Transverse colon (tissue), 4 donors: ENCODE results near the gene GALNT9. TPM values are rescaled to one million over a fixed set of nuclear protein-coding genes. Genes with fewer than 3 reads are reported as not detected.

ENCODE experiments used
- DNase-seq: peaks from one replicate; pipeline ENCODE4 v3.0.0-alpha.2; 2019
- H3K27ac ChIP-seq, 4 donors: fragments of 200-600 bp; sonication (generic); 2 replicates each; pipeline ENCODE4 v1.5.1; 2016 to 2018; ENCODE audit warnings: inconsistent platforms in 4 of 4
- H3K27me3 ChIP-seq: fragments of 200-600 bp; sonication (generic); 2 replicates; pipeline ENCODE4 v1.5.1; 2017; ENCODE audit warnings: inconsistent platforms
- H3K36me3 ChIP-seq, 4 donors: fragments of 200-600 bp; sonication (generic); 2 replicates each; pipeline ENCODE4 v1.5.1; 2017 to 2019; ENCODE audit warnings: inconsistent platforms in 4 of 4
- H3K4me1 ChIP-seq, 4 donors: fragments of 200-600 bp; sonication (generic); 2 replicates each; pipeline ENCODE4 v1.5.1; 2017 to 2020; ENCODE audit warnings: inconsistent platforms in 4 of 4
- H3K4me3 ChIP-seq, 4 donors: fragments of 200-600 bp; sonication (generic); 1 replicate in 1 of 4; 2 replicates in 3 of 4; pipeline versions ENCODE4 v1.5.1 to v1.6.1; 2017 to 2019; ENCODE audit warnings: inconsistent platforms in 4 of 4
- H3K9me3 ChIP-seq, 2 donors: fragments of 200-600 bp; sonication (generic); 2 replicates each; pipeline ENCODE4 v1.5.1; 2017 to 2019; ENCODE audit warnings: inconsistent platforms in 2 of 2
- EP300 ChIP-seq: sonication (generic); formaldehyde crosslinking; IDR thresholded peaks from one replicate; pipeline ENCODE4 v1.6.1; 2017; ENCODE audit warnings: antibody characterized with exemption, low read depth
- POLR2A ChIP-seq: fragments of 450-650 bp; IDR thresholded peaks from one replicate; pipeline ENCODE4 v1.6.1; 2016; ENCODE audit warnings: antibody characterized with exemption, mild to moderate bottlenecking, moderate library complexity
- POLR2AphosphoS5 ChIP-seq, 3 donors: sonication (generic); formaldehyde crosslinking; IDR thresholded peaks; one replicate each; pipeline ENCODE4 v1.6.1; 2016; ENCODE audit warnings: antibody characterized with exemption in 3 of 3
- WGBS, 2 donors: methylation state at CpG; one replicate each; pipeline ENCODE4 v1.1.5; 2018; ENCODE audit warnings: low coverage in 1 of 2; 5-methylcytosine and 5-hydroxymethylcytosine counted together
- in situ Hi-C, 4 donors: fragments of 200-750 bp; cut with MboI; loops; one replicate each; pipeline versions ENCODE4 v1.15.0 to v1.15.1; 2017; ENCODE audit warnings: low sequenced_read_pairs in 3 of 4, low pct_ligation_motif_present in 1 of 4, low pct_unique_long_range_greater_than_20kb in 1 of 4
- intact Hi-C: fragments of 100-400 bp; cut with DNase I; formaldehyde crosslinking; loops from one replicate; pipeline ENCODE4 v1.15.1; 2023; ENCODE audit warnings: low total_unique reads
- total RNA-seq, 4 donors: library from RNA; depleted of rRNA; stranded (reverse); fragments of >200 nt; gene quantifications; one replicate each; pipeline ENCODE4 v1.1.0, GENCODE V29; 2016
- TF ChIP-seq, protein P1 (sequence below), 5 experiments: fragments of 200-600 bp in 3 of 5; fragments of 450-650 bp in 2 of 5; sonication (generic) in 3 of 5; IDR thresholded peaks; 1 replicate in 2 of 5; 2 replicates in 3 of 5; pipeline ENCODE4 v1.5.1; 2016 to 2017; ENCODE audit warnings: antibody characterized with exemption in 5 of 5, inconsistent platforms in 3 of 5, mild to moderate bottlenecking in 2 of 5, moderate library complexity in 1 of 5

GALNT9 gene
- total RNA-seq, 4 donors from 2014 or later, result 0.82 to 4.5 TPM; not detected in 2

- no peak for DNase-seq
- intact Hi-C loops, result no loop called here
- Histone ChIP-seq H3K4me3 (no peak overlapping the region), H3K9me3 (no peaks in the 10 kb centered on the region), H3K36me3 (no peaks in the 10 kb centered on the region), H3K27me3 (peaks cover 34% of the 10 kb centered on the region), H3K27ac (no peak overlapping the region), H3K4me1 (peaks cover 0 to 27% (median 7%) of the 10 kb centered on the region in 4 donors)
- in situ Hi-C loops, result no loop called here
- 50% methylated on average over 23 of the region's 31 CpGs; no CpG with 5 or more reads in 1 of the 2 donors for WGBS, 2 donors
- TF ChIP-seq POLR2A (no peak), POLR2AphosphoS5 (IDR thresholded peaks at IDR 0.05) (no peak), EP300 (no peak)
- TF ChIP-seq, protein P1, sequence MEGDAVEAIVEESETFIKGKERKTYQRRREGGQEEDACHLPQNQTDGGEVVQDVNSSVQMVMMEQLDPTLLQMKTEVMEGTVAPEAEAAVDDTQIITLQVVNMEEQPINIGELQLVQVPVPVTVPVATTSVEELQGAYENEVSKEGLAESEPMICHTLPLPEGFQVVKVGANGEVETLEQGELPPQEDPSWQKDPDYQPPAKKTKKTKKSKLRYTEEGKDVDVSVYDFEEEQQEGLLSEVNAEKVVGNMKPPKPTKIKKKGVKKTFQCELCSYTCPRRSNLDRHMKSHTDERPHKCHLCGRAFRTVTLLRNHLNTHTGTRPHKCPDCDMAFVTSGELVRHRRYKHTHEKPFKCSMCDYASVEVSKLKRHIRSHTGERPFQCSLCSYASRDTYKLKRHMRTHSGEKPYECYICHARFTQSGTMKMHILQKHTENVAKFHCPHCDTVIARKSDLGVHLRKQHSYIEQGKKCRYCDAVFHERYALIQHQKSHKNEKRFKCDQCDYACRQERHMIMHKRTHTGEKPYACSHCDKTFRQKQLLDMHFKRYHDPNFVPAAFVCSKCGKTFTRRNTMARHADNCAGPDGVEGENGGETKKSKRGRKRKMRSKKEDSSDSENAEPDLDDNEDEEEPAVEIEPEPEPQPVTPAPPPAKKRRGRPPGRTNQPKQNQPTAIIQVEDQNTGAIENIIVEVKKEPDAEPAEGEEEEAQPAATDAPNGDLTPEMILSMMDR (IDR thresholded peaks at IDR 0.05), result no peak
Observed at GRCh38 chr12:132277374-132277941, 51.9 kb downstream of the GALNT9 start.

GRCh38 chr12:132276827-132277373, 52.5 kb downstream of the GALNT9 start:
- H3K36me3 ChIP-seq, result no peaks in the 10 kb centered on the region
- TF ChIP-seq EP300, result no peak
- TF ChIP-seq POLR2AphosphoS5 (IDR thresholded peaks at IDR 0.05), result no peak
- no peak for TF ChIP-seq POLR2A
- TF ChIP-seq, protein P1 (IDR thresholded peaks at IDR 0.05), result no peak
- in situ Hi-C loops, result no loop called here
- H3K4me3 ChIP-seq, result no peak overlapping the region
- DNase-seq, result no peak
- peaks cover 32% of the 10 kb centered on the region for H3K27me3 ChIP-seq
- H3K9me3 ChIP-seq, result no peaks in the 10 kb centered on the region
- peaks cover 0 to 27% (median 7%) of the 10 kb centered on the region in 4 donors for H3K4me1 ChIP-seq
- no peak overlapping the region for H3K27ac ChIP-seq
- WGBS, 2 donors, result 40% methylated on average over 12 of the region's 12 CpGs; no CpG with 5 or more reads in 1 of the 2 donors
- intact Hi-C loops, result no loop called here

GRCh38 chr12:132276066-132276826, 53.1 kb downstream of the GALNT9 start:
- Histone ChIP-seq H3K4me3 (no peak overlapping the region), H3K4me1 (peaks cover 0 to 27% (median 7%) of the 10 kb centered on the region in 4 donors), H3K9me3 (no peaks in the 10 kb centered on the region), H3K36me3 (no peaks in the 10 kb centered on the region), H3K27me3 (peaks cover 29% of the 10 kb centered on the region), H3K27ac (no peak overlapping the region)
- 77 to 81% methylated on average over 6 to 20 of the region's 20 CpGs for WGBS, 2 donors
- TF ChIP-seq POLR2A (no peak), POLR2AphosphoS5 (IDR thresholded peaks at IDR 0.05) (no peak), EP300 (no peak)
- TF ChIP-seq, protein P1 (IDR thresholded peaks at IDR 0.05), result no peak
- no peak for DNase-seq
- in situ Hi-C loops, result no loop called here
- intact Hi-C loops, result no loop called here

DNA sequence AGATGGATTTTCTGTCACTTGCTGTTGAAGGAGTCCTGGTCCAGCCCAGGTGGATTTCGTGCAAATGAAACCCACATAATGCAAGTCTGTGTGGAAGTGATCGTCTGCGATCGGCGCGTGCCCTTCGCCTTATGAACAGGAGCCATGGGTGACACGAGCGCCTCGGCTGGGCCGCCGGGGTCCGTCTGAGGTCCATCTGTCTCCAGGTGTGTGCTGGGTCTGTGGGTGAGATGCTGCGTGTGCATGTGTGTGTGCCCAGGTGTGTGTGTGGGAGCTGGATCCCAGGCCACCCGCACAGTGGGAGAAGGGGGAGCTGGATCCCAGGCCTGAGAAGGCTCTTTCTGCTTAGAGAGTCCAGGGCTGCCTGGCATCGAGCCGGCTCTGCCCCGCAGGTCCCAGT, 53.8 kb downstream of the GALNT9 start:
- Histone ChIP-seq H3K27ac (no peak overlapping the region), H3K4me3 (no peak overlapping the region), H3K4me1 (peaks cover 0 to 27% (median 7%) of the 10 kb centered on the region in 4 donors), H3K9me3 (no peaks in the 10 kb centered on the region), H3K27me3 (peaks cover 22% of the 10 kb centered on the region), H3K36me3 (no peaks in the 10 kb centered on the region)
- 91 to 92% methylated on average over 7 to 18 of the region's 18 CpGs for WGBS, 2 donors
- in situ Hi-C loops, result no loop called here
- TF ChIP-seq POLR2A, result no peak
- TF ChIP-seq, protein P1 (IDR thresholded peaks at IDR 0.05), result no peak
- TF ChIP-seq EP300, result no peak
- TF ChIP-seq POLR2AphosphoS5 (IDR thresholded peaks at IDR 0.05), result no peak
- intact Hi-C loops, result no loop called here
- DNase-seq, result no peak
